HG03460 (cell line): ENCODE data around the gene CST5.
"Not testable (repeated sequence)": the region's sequence is repeated elsewhere in the genome, so short reads cannot be mapped to it uniquely, and the experiment has no call there.

Source experiments
- ATAC-seq: cut with Tn5 transposase; IDR thresholded peaks from one replicate; pipeline ENCODE4 v1.9.1; 2021; ENCODE audit not compliant: unreplicated experiment

CST5 gene

DNA sequence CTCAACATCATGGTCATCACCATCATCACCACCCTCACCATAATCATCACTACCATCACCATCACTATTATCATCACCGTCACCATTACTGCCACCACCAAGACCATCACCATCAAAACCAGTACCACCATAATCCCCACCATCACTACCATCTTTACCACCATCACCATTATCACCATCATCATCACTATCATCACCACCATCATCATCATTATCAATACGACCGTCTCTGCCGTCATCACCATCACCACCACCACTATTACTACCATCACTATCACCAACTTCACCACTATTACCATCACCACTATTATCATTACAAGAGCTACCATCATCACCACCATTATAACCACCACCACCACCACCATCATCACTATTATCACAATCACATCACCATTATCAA lies 11.3 kb upstream of the CST5 start:
- not testable (repeated sequence) for ATAC-seq

DNA sequence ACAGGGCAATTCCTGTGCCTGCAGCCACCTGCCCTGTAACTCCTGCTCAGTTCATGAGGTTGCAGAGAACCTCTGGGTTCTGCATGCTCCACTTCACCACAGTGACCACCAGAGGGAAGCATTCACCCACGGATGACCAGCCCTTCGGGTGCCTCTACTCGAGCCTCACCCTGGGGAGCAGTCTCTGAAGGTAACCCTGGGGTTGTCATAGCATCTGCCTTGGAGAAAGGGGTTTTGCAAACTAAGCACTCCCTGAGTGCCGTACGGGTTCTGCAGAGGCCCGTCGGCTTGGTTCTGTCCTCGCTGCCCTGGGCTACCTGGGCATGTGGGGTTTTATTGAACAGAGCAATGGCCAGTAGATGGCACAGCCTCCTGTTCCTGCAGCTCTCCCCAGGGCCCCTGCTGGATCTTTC lies 10.2 kb upstream of the CST5 start:
- peak; percentile 83 for ATAC-seq

DNA sequence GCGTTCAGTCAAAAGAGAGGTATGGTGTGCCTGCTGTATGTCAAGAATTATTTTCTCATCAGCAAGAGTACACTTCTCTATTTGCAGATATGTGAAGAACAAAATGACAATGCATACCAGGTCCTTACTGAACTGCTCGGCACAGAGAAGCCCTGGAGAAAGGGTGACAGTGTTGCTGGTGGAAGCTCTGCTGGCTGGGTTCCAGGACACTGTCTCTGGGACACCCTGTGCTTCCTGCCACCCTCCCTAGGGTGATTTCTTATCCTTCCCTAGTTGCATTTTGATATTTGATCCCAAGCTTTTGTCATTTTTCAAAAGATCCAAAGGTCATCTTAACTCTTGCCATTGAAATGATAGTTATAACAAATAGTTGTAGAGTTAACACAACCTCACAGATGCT lies 8.3 kb upstream of the CST5 start:
- ATAC-seq: no peak

DNA sequence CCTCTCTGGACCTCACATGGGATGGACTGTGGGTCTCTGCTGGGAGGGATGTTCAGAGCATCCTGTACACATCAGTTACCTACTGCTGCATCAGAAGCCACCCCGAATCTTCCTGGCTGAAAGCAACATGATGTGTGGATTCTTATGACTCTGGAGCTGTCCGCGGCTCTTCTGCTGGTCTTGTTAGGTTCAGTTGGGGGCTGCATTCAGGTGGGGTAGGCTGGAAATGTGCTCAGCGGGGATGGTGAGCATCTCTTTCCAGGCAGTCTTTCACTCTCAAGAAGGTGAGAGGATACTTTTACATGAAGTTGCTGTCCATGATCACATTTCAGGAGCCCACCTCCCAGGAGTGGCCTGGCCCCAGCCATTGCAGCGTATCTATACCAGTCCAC lies 5.2 kb upstream of the CST5 start:
- ATAC-seq: no peak

DNA sequence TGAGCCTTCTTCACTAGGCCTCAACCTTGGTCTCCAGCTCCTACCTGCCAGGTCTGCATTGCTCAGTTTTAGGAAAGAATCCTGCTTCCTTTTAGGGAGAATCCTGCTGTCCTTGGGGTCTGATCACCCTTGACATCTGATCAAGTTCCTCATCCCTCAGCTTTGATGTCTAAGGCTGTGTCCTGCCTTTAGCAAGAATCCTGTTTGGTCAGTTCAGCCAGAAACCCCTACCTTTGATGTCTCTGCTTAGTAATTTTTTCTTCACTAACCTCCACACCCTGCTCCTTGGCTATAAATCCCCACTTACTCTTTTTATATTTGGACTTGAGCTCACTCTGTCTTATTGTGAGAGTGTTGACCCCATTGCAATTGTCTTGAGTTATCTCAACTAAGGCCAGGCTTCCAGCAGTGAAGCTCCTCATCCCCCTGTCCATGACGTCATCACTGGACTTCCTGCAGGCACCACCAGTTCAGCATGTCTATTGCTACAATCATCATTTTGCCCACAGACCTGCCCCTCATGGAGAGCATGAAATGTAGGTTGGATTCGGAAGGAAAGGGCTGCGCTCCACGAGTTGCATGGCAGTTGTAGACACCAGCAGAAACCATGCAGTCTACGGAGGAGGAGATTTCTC lies 4.7 kb upstream of the CST5 start:
- no peak for ATAC-seq

DNA sequence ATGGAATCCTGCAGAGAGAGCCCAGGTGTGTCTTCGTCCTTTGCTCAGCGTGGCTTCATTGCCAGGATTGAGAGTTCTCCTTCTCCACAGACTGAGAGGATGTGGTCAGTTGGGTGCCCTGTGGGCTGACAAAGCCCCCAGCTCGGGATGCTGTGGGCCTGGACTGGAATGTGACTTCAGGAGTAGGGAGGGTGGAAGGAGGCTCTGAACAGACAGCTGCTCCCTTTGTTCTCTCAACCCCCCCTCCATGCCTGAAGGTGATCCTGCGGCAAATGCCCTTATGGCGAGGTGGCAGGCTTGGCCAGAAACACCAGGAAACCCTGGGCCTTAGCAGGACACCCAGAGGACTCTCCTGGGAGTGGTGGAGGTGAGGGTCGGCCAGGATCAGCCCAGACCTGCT lies 1.8 kb upstream of the CST5 start:
- ATAC-seq: no peak

DNA sequence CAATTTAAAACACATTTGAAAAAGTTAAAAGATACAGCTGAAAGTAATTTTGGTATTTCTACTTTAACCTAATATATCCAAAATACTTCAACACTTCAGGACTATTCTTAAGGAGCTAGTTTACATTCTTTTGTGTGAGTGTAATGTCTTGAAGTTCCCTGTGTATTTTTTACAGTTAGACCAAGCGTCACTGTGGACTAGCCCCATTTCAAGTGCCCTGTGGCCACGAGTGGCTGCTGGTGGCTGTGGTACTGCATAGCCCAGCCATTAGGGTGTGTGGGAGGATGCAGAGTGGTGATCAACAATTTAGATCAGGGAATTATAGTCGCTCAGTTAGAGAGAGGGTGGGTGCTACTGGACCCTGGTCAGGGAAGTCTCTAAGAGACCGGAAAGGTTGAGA lies 869 bp upstream of the CST5 start:
- ATAC-seq: no peak

DNA sequence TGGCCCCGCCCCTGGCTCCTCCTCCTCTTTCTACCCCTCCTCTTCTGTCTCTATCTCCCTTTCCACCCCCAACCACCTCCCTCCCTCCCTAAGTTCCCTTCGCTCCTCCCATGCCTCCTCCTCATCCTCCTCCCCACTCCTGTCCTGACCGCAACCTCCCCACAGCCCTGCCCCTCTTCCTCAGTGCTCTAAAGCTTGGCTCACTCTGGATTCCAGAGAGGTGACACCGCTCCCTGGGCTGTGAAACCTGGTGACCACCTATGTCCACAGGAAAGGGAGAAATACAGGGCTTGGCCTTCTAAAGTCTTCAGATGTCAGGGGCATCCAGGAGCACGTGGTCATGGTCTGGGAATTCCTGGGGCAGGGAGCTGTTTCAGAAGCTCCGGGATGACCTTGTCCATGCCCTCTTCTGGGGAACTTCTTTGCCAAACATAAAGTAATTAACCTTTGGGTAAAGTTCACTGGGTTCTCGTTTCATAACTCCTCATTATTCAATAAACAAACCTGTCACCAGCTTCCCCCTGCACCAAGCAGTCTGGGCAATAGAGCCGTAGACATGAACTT lies 345 bp upstream of the CST5 start:
- ATAC-seq: no peak

DNA sequence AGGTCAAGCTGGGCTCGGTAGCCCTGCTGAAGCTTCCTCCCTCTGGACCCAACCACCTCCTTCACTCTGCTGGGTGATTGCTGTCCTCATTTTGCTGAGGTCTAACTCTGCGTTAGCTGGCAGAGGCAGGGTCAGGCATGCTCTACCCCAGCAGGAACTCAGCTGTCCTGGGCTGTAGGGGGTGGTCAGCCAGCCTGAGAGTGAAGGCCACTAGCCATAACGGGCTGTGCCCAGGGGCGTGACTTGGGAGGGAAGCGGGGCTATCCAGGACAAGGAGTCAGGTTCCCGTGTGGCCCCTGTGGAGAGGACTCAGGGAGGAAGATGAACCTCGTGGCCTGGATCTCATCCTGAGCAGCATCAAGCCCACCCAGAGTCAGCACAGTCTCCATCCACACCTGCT lies 761 bp downstream of the CST5 start:
- no peak for ATAC-seq

DNA sequence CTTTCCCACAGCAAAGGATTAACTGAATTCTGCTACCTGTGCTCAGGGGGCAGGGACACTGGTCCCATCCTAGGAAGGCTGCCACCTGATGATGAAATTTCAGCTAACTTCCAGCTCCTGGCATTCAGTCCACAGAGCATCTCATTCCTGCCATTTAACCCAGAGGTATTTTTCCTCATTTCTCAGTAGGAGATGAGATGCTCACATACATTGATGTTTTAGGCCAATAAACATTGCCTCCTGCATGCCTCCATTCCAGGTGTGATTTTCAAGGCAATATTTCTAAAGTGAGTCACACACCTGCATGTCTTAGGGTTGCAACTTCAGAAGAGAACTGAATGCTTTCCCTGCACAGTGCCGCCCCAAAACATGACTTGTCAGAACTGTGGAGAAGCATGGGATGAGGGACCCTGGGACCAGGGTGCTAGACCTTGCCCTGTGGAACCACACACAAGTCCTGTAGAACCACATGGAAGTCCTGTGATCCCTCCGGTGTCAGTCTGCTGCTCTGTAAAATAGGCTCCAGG lies 1.5 kb downstream of the CST5 start:
- not testable (repeated sequence) for ATAC-seq

DNA sequence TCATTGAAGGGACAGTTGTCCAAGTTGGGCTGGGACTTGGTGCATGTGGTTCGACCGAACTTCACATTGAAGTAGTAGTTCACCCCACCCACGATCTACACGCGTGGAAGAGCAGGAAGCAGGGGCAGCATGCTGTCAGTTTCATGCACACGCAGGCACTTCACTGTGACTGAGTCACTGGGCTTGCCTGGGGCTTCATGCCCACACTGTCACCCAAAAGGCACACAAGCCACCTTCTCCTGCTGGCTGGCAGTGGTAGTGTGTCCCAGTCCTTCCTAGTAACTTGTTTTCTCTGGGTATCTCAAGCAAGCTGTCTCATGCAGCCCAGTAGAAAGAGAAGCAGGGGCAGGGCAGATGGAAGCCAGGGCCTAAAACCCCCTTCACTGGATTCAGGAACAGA lies 2.0 kb downstream of the CST5 start:
- ATAC-seq: no peak

DNA sequence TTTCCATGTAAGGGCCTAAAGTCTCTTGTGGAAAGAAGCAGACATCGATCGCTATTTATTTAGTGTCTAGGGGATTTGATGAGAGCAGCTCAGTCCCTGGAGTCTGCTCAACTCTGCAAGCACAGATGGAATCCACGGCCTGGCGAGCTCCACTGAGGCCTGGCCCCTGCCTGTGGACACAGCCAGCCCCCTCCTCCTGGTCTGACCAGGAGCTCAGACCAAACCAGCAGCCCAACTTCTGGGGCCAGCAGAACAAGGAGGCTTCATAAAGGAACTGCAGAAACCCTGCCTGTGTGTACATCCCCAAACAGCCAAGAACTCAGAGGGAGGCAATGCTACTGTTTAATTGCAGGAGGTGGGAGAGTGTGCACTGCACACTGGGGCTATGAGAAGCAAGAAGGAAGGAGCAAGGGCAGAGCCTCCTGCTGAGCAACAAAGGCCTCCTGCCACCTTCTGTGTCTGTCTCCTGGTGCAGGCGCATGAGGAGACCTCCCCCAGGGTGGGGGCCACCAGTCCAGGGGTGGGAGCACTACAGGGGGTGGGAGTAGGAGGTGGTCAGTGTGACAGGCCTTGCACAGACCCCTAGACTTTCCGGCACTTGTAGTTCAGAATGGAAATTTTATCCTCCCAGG lies 3.8 kb downstream of the CST5 start:
- no peak for ATAC-seq

DNA sequence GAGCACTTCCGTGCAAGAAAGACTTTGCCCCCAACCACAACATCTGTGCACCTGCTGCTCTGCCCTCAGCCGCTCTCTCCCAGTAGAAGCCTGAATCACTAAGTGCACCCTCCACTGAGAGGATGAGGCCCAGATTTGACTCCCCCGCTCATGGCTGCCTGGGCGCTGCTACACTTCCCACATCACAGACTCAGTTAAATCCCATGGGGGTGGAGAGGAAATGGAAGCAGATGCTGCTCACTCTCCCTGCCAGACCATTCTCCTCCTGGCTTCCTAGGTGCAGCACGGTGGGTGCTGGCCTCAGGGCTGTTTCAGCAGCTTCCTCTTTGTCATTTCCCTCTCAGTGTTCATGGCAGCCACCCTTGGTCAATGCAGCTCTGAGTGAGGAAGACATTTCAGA lies 4.8 kb downstream of the CST5 start:
- no peak for ATAC-seq

DNA sequence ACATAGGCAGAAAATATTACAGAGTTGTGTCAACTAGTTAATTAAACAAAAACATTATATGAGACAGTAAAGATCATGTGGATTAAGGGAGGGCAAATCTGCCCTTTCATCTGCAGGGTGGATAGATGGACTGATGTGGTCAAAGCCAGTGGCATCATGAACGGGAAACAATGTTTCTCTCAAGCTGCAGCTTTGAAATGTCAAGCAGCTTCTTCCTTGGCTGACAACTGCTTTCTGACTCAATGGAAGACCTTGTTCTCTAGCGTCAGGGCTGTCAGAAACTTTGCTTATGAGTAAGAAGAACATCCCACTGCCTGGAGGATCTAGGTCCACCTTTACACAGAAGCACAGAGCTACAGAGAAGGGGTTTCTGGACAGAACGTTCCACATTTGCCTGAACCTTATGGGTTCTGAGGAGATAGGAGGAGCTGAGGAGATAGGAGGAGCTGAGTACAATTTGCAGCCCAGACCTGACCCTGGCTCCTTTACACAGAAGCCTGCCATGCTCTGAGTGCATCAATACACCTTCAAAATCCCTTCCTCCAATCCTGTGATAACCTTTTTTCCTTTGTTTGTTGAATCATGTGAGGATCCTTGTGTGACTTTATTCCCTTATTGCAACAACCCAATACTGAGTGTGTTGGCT lies 6.1 kb downstream of the CST5 start:
- no peak for ATAC-seq

DNA sequence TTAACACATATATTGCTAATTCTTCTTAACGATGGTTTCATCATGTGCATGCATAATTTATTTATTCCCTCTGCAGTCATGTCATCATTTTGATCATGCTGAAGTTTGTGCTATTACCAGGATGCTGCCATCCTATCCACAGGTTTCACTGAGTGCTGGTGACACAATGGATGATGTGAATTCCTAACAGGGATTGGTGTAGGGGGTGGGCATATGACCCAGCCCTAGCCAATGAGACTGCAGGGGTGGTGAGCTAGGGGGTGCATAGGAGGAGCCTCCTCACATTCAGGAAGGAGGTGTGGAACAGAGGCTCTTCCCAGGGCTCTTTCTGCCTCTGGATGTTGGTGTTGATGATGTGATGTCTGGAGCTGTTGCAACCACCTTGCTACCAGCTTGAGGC lies 7.5 kb downstream of the CST5 start:
- no peak for ATAC-seq

DNA sequence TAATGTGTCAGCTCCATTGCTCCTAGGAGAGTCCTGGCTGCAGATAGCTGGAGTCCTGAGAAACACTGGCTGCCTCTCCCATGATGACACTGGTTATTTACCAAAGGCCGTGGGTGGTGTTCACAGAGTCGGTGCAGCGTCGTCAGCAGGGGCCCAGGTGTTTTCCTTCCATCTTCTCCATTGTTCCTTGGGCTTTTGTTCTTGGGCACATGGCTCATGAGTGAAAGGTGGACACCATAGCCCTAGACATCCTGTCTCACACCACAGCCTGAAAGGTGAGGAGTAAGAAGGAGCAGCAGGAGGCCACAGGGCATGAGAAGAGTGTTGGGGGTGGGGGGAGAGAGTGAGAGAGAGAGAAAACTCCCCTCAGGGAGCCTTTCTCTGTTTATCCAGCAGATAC lies 9.1 kb downstream of the CST5 start:
- ATAC-seq: no peak

DNA sequence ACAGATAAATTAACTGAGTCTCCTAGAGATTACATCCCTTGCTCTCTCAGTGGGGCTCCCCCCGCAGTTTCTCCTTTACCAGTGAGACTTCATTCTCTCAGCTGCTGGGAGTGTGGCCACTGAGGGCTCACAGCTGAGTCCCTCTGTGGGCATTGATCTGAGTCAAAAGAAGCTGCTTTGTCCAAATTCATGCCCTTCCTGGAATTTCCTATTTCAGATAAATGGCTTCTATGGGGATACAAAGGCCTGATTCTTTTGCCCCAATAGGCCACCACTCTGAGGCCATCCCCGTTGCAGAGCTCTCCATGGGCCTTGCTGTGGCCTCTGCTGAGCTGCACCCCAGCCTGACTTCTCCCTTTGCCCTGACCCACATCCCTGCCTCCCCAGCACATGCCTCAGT lies 10.0 kb downstream of the CST5 start:
- no peak for ATAC-seq

DNA sequence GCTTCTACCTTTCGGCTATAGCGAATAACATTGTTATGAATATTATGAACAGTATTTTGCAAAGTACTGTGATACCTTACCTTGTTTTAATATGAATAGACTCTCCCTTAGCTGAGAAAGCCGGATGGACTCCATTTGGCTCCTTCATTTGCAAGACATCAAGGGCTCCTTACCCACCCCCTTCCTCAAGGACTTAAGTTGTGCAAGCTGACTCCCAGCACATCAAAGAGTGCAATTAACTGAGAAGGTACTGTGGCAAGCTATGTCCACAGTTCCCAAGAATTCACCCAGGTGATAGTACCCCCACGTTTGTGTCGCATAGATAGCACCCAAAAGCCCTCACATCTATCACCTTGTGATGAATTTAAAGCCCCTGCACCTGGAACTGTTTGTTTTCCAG lies 11.2 kb downstream of the CST5 start:
- no peak for ATAC-seq

DNA sequence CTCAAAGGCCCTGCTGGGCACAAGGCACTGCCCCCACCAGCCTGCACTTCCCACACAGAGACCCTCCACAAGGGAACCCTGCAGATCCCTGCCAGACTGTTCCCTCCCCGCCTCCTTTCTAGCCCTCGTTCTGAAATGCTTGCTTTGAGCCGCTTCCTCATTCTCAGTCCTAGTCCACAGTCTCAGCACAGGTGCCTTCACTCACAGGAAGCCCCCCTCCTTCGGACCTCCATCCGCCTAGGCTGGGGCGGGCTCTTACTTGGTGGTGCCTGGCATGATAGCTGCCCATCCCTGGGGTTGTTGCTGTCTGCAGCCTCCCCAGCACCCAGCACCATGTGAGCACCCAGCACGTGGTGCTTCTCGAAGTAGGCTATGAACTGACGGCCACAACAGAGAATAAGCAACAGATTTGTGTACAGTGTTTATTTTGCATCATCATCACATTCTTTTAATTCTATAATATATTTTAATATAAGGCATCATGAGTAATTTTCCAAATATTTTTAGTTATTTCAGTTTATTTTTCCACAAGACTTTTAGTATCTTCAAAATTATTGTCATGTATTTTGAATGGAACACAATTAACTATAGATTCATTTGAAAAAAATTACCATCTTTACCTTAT lies 12.3 kb downstream of the CST5 start:
- ATAC-seq: no peak

DNA sequence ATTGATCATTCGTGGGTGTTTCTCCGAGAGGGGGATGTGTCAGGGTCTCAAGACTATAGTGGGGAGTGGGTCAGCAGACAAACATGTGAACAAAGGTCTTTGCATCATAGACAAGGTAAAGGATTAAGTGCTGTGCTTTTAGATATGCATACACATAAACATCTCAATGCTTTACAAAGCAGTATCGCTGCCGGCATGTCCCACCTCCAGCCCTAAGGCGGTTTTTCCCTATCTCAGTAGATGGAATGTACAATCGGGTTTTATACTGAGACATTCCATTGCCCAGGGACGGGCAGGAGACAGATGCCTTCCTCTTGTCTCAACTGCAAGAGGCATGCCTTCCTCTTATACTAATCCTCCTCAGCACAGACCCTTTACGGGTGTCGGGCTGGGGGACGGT lies 18.8 kb downstream of the CST5 start:
- ATAC-seq: not testable (repeated sequence)

DNA sequence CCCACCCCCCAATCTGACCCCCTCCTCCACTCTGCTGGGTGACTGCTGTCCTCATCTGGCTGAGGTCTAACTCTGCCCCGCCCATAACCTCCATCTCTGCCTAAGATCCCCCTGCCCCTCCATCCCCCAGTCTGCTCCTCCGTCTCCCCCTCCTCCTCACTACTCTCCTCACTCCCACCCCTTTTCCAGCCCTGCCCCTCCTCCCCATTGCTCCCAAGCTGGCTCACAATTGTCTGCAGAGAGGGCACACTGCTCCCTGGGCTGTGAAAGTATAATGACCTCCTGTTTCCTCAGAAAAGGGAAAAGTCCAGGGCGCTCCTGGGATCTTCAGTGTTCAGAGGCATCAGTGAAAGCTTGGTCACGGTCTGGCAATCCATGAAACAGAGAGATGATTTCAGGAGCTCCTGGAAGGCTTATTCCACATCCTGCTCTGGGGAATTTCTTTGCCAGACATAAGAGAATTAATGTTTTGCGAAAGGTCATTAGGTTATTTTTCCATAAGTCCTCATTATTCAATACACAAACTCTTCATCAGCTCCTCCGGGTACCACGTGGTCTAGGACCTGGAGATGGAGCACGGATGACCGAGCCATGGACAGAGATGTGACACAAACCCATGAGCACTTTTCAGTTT lies 21.5 kb downstream of the CST5 start:
- no peak for ATAC-seq
